Measurements from ENCODE around the gene AGMO.
"Not testable (repeated sequence)": the region's sequence is repeated elsewhere in the genome, so short reads cannot be mapped to it uniquely, and the experiment has no call there.

The AGMO gene

GRCh38 chr7:15559416-15559928 is 2.3 kb downstream of the AGMO start:
- no peak for DNase-seq (ENCODE audit: low read depth in 3 of 3)

DNA sequence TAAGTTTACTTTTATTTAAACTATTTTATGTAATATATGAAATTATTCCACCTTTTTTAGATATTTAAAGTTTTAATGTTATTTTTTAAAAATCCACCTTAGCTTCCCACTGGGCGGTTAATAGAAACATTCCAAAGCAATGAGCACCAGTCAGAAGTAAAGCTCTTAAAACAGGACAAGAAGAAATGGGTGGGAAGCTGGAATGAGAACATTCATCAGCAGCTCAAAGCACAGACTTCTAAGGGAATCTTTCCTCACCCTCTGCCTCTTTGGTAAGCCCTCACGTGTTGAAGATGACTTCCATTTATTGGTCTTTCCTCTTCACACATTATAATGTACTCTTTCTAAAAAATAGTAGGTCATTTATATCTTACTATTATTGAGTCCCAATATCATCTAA is 3.1 kb downstream of the AGMO start:
- DNase-seq (ENCODE audit: low read depth in 3 of 3): no peak

DNA sequence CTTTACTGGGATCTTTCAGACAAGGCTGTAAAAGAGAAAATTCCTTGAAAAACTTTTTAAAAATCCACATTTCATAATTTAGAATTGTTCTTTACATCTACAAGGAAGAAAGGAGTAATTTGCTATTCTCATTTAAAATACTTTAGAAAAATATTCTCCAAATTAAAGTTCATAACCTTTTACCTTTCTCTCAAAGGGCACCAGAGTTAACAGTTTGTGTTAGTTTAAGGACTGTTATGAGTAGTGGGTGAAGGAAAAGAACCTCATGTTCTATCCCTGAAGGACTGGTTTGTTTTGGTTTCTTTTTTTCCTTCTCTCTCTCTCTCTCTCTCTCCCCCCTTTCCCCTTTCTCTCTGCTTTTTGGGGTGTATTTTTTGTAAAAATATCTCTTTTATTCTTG is 4.1 kb downstream of the AGMO start:
- no peak for DNase-seq (ENCODE audit: low read depth in 3 of 3)

DNA sequence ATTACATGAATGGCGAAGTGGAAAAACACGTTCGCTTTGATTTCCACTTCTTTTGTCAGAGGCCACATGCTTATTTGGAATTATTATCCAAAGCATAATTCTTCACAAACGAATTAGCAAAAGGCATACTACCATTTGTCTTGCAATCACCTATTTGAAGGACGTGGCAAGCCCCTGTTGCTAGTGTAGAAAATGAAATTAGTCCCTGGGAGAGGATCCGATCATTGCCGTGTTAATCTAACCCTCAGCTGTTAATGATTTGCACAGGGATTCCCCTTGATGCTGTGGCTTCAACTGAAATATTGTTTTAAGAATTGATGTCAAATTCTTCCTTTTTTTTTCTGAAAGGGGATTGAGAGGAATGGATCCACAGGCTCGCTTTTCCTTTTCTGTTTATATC is 4.6 kb downstream of the AGMO start:
- DNase-seq (ENCODE audit: low read depth in 3 of 3): no peak

DNA sequence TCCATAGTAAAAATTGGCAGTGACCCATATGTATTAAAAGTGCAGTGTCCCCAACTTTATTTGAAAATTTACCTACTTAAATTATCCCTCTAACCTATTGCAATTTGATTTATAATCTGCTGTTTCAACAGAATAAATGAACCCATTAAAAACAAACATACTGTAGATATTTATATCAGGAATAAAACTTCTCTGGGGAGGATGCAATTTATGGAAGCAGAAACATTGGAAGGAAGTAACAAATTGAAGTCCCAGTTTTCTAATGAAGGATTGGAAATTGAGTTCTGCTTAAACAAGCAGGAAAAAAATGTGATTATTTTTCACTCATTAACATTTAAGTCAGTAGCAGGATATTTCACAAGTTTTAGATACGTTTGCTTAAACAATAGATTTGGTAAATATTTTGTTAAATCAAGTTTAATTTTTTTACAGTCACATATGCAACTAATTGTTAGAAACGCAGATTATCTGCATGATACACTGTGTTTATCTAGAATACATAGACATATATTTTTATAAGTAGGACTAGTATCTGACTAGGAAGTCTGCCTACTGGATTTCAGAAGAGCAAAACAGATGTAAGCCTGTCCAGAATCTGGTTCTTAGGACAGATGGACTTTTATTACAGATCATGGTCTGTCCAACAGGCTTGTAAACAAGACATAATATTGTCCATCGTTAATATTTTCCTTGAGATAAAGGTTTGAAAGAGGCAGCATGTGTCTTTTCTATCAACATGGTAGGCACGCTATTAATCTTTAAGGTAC is 5.3 kb downstream of the AGMO start:
- no peak for DNase-seq (ENCODE audit: low read depth in 3 of 3)

- no peak for DNase-seq (ENCODE audit: low read depth in 3 of 3)
These were observed 6.4 kb downstream of the AGMO start for GRCh38 chr7:15555381-15555859.

- DNase-seq (ENCODE audit: low read depth in 3 of 3): no peak
These were observed 7.1 kb downstream of the AGMO start for GRCh38 chr7:15554744-15555143.

DNA sequence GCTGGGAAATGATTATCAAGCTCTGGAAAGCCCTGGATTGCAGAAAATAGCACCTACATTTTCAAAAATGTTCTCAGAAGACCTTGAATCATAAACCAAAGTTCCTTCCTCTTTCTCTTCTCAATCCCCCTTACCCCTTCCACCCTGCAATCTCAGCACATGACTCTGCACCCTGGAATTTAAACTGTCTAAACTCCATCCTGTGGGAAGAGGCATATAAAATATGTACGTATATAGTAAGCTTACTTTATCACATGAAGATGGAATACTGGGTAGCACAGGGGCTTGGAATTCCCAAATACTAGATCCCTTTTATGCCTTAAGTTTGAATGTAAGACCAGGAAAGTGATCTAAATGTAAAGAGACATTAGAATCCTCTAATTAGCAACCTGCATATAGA is 7.7 kb downstream of the AGMO start:
- no peak for DNase-seq (ENCODE audit: low read depth in 3 of 3)

- DNase-seq (ENCODE audit: low read depth in 3 of 3): not testable (repeated sequence)
These were observed 14.5 kb downstream of the AGMO start for GRCh38 chr7:15547320-15547719.

- no peak for DNase-seq (ENCODE audit: low read depth in 3 of 3)
These were observed 15.5 kb downstream of the AGMO start for GRCh38 chr7:15546272-15546792.

GRCh38 chr7:15544050-15544449 is 17.8 kb downstream of the AGMO start:
- DNase-seq (ENCODE audit: low read depth in 3 of 3): no peak

GRCh38 chr7:15543256-15543655 is 18.6 kb downstream of the AGMO start:
- no peak for DNase-seq (ENCODE audit: low read depth in 3 of 3)

DNA sequence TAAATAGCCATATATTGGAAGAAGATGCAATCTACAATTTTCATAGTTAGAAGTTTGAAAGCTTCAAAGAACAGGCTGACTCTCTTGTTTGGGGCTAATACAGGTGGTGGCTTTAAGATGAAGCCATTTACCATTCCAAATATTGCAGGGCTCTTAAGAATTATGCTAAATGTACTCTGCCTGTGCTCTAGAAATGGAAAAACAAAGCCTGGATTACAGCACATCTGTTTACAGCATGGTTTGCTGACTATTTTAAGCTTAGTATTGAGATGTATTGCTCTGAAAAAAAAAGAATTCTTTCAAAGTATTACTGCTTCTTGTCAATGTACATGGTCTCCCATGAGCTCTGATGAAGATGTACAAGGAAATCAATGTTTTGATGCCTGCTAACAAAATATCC is 34.2 kb downstream of the AGMO start:
- no peak for DNase-seq (ENCODE audit: low read depth in 3 of 3)

DNA sequence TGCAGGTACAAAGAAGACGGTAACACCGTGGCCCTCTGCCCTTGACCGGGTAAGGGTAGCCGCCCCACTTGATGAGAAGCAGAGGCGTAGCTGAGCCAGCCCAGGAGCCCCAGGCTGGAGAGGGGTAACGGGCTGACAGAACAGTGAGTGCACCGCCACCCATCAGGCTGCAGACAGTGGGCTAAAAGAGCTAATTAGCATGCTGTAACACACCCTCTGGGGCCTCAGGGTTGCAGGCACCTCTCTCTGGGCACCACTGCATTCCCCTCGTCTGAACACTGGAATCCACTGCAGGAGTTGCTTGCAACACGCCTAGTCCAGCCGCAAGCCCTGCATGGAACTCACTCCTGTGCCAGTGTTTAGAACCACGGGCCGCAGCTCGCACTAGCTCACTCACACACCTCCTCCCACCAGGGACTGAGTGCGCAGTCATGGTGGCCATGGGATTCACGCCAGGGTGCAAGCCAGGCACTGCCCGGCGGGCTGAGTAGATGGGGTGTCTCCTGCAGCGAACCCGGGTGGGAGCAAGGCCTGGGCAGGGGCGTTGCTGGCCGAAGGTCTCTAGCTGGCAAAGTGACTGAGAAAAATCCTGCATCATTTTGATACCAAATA is 36.1 kb downstream of the AGMO start:
- no peak for DNase-seq (ENCODE audit: low read depth in 3 of 3)

DNA sequence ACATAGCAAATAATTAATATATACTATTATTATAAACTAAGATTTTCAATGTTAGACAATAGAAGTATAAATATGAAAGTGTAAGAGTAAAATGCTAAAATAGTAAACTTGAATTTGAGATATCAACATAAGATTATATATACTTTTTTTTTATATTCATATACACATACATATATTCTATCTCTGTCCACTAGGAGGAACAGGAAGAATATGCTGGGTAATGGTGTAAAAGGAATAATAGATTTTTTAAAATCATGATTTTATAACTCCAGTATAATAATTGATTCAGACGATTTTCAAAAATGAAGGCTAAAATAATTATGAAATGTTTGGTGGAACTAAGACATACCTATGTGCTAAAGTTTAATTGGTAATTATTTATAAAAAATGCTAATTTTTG is 37.7 kb downstream of the AGMO start:
- DNase-seq (ENCODE audit: low read depth in 3 of 3): no peak

DNA sequence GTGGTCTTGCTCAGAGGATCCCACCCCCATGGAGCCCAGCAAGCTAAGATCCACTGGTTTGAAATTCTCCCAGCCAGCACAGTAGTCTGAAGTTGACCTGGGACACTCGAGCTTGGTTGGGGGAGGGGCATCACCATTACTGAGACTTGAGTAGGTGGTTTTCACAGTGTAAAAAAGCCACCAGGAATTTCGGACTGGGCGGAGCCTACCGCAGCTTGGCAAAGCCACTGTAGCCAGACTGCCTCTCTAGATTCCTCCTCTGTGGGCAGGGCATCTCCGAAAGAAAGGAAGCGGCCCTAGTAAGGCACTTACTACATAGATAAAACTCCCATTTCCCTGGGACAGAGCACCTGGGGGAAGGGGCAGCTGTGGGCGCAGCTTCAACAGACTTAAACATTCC is 44.0 kb downstream of the AGMO start:
- not testable (repeated sequence) for DNase-seq (ENCODE audit: low read depth in 3 of 3)

DNA sequence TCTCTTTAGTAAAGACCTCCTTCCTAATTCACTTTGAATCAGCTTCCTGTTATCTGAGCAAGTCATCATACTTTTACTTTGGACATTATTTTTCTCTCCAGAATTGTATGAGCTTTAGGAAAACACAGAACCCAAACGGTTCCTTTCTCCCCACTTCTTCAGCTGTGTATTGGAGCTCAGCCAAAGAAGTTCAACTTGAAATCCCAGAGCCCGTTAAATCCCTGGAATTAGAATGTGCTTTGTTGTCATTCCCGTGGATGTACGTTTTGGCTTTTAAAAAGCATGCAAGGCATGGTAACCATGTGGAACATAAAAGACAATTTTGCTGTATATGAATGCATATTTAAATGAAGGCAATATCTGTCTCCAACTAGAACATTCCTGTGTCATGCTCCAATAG is 46.6 kb downstream of the AGMO start:
- no peak for DNase-seq (ENCODE audit: low read depth in 3 of 3)

DNA sequence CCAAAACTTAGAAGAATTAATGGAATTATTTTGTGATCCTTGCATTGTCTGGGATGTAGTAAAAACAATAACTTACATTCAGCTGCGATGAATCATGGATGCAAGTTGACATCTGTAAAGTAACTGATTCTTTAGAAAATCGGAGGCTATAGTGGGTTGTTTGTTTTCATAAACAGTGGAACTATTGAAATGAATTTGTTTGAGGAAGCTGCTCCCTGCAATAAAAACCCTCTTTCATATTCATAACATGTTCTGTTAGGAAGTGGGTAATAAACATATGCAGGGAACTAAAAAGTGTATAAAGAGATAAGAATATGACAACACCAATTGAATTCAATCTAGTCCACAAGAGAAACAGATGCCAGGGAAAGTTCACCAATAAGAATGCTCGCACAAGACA is 53.6 kb downstream of the AGMO start:
- DNase-seq (ENCODE audit: low read depth in 3 of 3): no peak

DNA sequence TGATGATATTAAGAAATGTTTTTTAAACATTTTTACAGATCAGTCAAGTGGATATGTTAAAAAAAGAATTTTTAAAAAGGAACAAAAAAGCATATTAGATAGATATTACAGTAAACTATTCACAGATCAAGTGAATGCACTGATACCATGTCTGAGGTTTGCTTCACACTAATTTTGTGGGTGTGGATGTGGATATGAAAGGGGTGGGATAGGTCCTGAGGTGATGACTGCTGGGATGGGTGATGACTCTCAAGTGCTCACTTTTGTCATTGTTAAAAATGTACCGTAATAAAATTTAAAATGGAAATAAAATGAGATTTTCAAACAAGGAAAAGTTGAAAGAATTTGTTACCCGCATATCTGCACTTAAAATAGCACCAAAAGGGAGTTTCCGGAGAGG is 54.1 kb downstream of the AGMO start:
- DNase-seq (ENCODE audit: low read depth in 3 of 3): no peak

GRCh38 chr7:15507171-15507570 is 54.6 kb downstream of the AGMO start:
- DNase-seq (ENCODE audit: low read depth in 3 of 3): no peak

- DNase-seq (ENCODE audit: low read depth in 3 of 3): no peak
These were observed 56.1 kb downstream of the AGMO start for GRCh38 chr7:15505761-15506160.

- no peak for DNase-seq (ENCODE audit: low read depth in 3 of 3)
These were observed 57.5 kb downstream of the AGMO start for GRCh38 chr7:15504351-15504750.
